Mucosa of rectum (tissue), 2 donors: Measurements from ENCODE around the gene VDR.

ENCODE experiments used
- H3K27ac ChIP-seq, 2 donors: one replicate each; pipeline ENCODE4 v1.7.0; 2013; ENCODE audit warnings: inconsistent platforms in 2 of 2, low read depth in 2 of 2, low read length in 2 of 2
- H3K27me3 ChIP-seq, 2 donors: one replicate each; pipeline ENCODE4 v1.7.0; 2013; ENCODE audit warnings: low read length in 2 of 2; ENCODE audit not compliant: control insufficient read depth in 2 of 2, insufficient read depth in 2 of 2
- H3K36me3 ChIP-seq, 2 donors: one replicate each; pipeline ENCODE4 v1.7.0; 2013; ENCODE audit warnings: low read length in 2 of 2; ENCODE audit not compliant: control insufficient read depth in 2 of 2, insufficient read depth in 2 of 2
- H3K4me1 ChIP-seq, 2 donors: one replicate each; pipeline ENCODE4 v1.7.0; 2013; ENCODE audit warnings: low read length in 2 of 2, mild to moderate bottlenecking in 1 of 2; ENCODE audit not compliant: control insufficient read depth in 2 of 2, insufficient read depth in 2 of 2
- H3K4me3 ChIP-seq, 2 donors: one replicate each; pipeline ENCODE4 v1.7.0; 2013; ENCODE audit warnings: low read length in 2 of 2
- H3K9ac ChIP-seq, 2 donors: one replicate each; pipeline ENCODE4 v1.7.0; 2013; ENCODE audit warnings: low read length in 2 of 2, low read depth in 1 of 2, mild to moderate bottlenecking in 1 of 2
- H3K9me3 ChIP-seq, 2 donors: one replicate each; pipeline ENCODE4 v1.7.0; 2013; ENCODE audit warnings: low read length in 2 of 2; ENCODE audit not compliant: control insufficient read depth in 2 of 2
- donor health status: healthy.
- donor health status: Normal muscosa, but diverticular disease.

The VDR gene

DNA sequence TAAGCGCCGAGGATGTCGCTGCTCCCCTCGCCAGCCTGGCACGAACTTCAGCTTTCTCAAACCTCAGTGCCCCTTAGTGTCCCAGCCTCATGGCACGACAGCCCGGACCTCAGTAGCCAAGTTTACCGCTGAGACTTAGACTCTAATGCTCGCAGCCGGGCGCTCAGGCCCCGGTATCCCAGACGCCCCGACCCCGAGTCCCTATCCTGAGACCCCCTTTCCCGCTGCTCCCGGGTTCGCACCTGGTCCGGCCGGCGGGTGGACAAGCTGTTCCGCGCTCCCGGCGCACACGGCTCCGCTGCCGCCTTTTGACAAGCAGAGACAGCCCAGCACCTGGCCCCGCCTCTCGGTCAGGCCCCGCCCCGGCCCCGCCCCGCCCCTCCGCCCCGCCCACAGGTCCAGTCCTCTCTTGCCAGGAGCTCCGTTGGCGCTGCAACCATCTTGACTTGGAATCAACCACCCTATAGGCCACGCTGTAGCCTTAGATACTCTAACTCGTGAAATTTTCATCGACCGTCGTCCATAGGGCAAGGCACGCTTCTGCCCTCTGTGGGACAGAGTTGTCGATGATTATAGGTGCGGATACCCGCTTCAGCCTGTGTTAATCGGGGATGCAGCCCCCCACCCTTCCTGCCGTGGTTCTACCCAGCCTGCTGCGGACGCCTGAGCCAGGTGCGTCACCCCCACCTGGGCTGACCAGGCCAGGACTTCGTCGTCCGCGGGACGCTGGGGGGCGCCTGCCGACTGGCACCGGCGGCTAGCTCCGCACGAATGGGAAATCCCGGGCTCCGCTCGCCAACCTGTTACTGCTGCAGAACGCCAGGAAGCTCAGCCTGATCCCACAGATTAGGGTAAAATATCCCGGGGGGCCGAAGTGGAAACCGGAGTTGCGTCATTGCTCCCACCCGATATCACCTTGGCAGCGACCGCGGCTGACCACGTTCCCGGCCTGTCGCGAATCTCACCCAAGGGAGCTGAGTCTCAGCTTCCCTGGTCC, at the start of gene VDR:
TSS of gene VDR (minus strand) at position 282 of the 997 bp plus-strand sequence. CDS start 25,881 bp downstream, outside the sequence.
- H3K4me1 ChIP-seq = peaks cover 51 to 84% of the 10 kb centered on the region in 2 donors
- peak within 1 kb of the TSS; percentile 93 to 96 for H3K27ac ChIP-seq
- peak within 1 kb of the TSS; percentile 71 to 90 for H3K4me3 ChIP-seq
- peaks cover 0 to 3% of the 10 kb centered on the region in 2 donors for H3K27me3 ChIP-seq
- no peaks in the 10 kb centered on the region for H3K9me3 ChIP-seq
- H3K36me3 ChIP-seq = no peaks in the 10 kb centered on the region
- peak within 1 kb of the TSS; percentile 86 to 94 for H3K9ac ChIP-seq

- H3K9me3 ChIP-seq = no peaks in the 10 kb centered on the region
Measured at GRCh38 chr12:47954058-47954457, 49.3 kb upstream of the VDR start.

DNA sequence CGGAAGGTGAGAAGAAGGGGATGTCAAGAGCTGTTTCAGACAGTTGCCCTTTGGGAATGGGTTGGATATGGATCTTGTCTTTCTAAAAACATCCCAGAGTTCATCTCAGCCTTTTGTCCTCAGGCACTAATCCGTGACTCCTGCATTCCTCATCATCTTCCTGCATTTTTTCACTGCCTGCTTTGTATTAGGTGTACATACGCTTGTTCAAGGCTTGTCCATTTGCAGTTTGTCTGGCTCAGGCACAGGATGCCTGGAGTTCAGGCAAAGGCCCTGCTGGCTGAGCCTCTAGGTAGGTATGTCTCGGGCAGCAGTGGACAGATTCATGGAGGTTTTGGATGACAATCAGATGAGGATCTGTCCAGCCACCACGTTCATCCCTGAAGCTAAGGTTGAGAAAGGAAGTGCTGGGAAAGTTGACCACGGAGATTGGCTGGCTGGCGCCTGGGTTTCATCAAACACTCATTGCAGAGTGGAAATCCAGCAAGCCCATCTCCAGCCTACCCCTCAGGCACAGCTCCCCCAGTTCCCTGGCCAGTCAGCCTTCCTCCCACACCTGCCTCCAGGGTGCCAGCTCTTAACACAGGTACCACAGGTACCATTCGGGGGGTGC, 46.2 kb upstream of the VDR start:
- Histone ChIP-seq H3K36me3 (no peaks in the 10 kb centered on the region), H3K27ac (no peak overlapping the region), H3K27me3 (no peaks in the 10 kb centered on the region), H3K9me3 (no peaks in the 10 kb centered on the region), H3K4me1 (peaks cover 31 to 42% of the 10 kb centered on the region in 2 donors), H3K9ac (no peak overlapping the region), H3K4me3 (no peak overlapping the region)

More at GRCh38 chr12:47954058-47954457, 49.3 kb upstream of the VDR start:
- no peaks in the 10 kb centered on the region for H3K36me3 ChIP-seq
- no peak overlapping the region for H3K4me3 ChIP-seq
- peaks cover 20 to 37% of the 10 kb centered on the region in 2 donors for H3K4me1 ChIP-seq
- H3K27ac ChIP-seq = peak overlapping the region; percentile 38 to 57
- H3K27me3 ChIP-seq = no peaks in the 10 kb centered on the region
- H3K9ac ChIP-seq = no peak overlapping the region

DNA sequence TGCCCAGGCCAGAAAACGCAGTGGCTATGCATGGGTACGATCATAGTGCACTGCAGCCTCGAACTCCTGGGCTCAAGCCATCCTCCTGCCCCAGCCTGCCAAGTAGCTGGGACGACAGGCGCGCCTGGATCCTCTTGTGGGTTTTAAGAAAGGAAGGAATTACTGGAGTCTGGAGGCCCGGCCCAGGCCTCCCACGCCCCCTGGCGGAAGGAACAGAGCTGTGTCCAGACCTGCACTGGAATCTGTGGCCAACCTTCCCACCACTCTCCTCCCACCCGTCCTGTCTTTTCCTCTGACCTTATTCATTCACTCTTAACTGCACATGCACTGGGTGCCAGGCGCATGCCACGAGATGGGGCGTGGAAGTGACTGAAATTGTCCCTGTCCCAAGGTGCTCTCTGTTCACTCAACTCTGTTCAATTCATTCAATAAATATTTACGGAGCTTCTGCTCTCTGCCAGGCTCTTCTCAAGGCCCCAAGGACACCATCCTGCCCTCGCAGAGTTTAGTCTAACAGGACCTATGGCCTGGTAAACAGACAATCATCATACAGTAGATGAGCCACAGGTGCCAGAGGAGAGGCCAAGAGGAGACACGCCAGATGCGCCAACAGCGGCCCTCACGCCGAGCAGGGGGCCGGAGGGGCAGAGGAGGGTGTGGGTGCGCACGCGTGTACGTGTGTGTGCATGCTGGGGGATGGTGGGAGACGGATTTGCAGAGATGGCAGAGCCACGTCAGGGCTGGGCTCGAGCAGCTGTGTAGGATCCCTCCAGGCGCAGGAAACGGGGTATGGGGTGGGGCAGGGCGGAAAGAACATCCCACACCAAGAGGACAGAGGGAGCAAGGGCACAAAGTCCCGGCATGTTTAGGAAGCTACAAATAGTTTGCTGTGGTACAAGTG, 44.9 kb upstream of the VDR start:
- H3K4me3 ChIP-seq = no peak overlapping the region
- no peaks in the 10 kb centered on the region for H3K36me3 ChIP-seq
- H3K9me3 ChIP-seq = no peaks in the 10 kb centered on the region
- peak overlapping the region; percentile 24 to 41 for H3K9ac ChIP-seq
- no peaks in the 10 kb centered on the region for H3K27me3 ChIP-seq
- peaks cover 36 to 43% of the 10 kb centered on the region in 2 donors for H3K4me1 ChIP-seq
- peak overlapping the region; percentile 60 to 68 for H3K27ac ChIP-seq

- Histone ChIP-seq H3K9ac (no peak overlapping the region), H3K9me3 (no peaks in the 10 kb centered on the region), H3K36me3 (no peaks in the 10 kb centered on the region), H3K4me3 (no peak overlapping the region), H3K4me1 (peaks cover 40 to 43% of the 10 kb centered on the region in 2 donors), H3K27me3 (no peaks in the 10 kb centered on the region), H3K27ac (no peak overlapping the region)
Measured at GRCh38 chr12:47947341-47947740, 42.5 kb upstream of the VDR start.

GRCh38 chr12:47946413-47947323, 41.9 kb upstream of the VDR start:
- Histone ChIP-seq H3K27me3 (no peaks in the 10 kb centered on the region), H3K27ac (peak overlapping the region in 1 of 2 donors; percentile 52), H3K9ac (peak overlapping the region in 1 of 2 donors; percentile 24), H3K4me3 (no peak overlapping the region), H3K9me3 (no peaks in the 10 kb centered on the region), H3K36me3 (no peaks in the 10 kb centered on the region), H3K4me1 (peaks cover 40 to 43% of the 10 kb centered on the region in 2 donors)

DNA sequence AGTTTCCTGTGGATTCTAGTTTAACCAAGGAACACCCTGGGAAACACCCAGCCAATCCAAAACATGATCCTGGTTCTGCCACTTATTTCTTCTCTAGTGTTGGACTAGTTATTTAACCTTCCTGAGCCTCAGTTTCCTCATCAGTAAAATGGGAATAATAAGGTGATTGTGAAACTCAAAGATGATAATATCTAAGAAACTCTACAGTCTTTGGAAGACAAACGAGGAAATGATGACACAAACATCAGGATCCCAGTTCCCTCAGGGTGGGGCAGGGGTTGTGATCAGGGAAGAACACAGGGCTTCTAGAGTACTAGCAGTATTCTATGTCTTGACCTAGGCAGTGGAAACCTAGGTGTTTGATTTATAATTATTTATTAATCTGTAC, 40.5 kb upstream of the VDR start:
- Histone ChIP-seq H3K27ac (peak overlapping the region; percentile 75 to 84), H3K36me3 (no peaks in the 10 kb centered on the region), H3K27me3 (no peaks in the 10 kb centered on the region), H3K4me1 (peaks cover 40 to 42% of the 10 kb centered on the region in 2 donors), H3K9me3 (no peaks in the 10 kb centered on the region), H3K4me3 (no peak overlapping the region), H3K9ac (peak overlapping the region in 1 of 2 donors; percentile 9)

DNA sequence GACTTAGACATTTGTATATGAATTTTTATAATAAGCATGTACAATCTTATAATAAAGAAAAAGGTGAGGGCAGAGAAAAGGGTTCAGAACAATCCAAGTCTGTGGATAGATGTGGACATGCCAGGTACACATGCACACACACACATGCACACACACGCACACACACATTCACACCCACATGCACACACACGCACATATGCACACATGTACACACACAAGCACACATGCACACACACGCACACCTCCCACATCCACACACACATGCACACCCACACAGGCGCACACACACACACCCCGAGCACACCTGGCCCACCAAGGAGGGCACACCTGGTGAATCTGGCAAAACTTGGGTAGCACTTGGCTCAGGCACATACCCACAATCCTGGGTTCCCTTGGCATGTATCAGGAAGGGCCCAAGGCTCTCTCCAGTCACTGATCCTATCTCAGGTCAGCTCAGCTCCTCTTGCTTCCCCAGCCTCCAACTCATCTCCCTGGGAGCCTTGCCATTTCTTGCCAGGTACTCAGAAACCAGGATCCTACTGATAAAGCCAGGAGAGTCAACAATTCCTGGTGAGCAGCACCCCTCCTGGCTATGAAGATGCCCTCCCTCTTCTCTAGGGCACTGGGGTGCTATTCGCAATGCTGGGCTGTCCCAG, 40.0 kb upstream of the VDR start:
- H3K9me3 ChIP-seq = no peaks in the 10 kb centered on the region
- H3K4me3 ChIP-seq = no peak overlapping the region
- peaks cover 41 to 42% of the 10 kb centered on the region in 2 donors for H3K4me1 ChIP-seq
- peak overlapping the region in 1 of 2 donors; percentile 9 for H3K9ac ChIP-seq
- H3K27me3 ChIP-seq = no peaks in the 10 kb centered on the region
- no peaks in the 10 kb centered on the region for H3K36me3 ChIP-seq
- peak overlapping the region; percentile 75 to 84 for H3K27ac ChIP-seq
